Osteoblast (primary cell): ENCODE data around the gene DIP2C. TPM values are rescaled to one million over a fixed set of nuclear protein-coding genes. Genes with fewer than 3 reads are reported as not detected.

Experiments
- DNase-seq: peaks from one replicate; pipeline ENCODE4 v3.0.0; 2011; ENCODE audit warnings: low spot score, mixed read lengths; ENCODE audit not compliant: insufficient read length; ENCODE audit errors: missing footprints
- H2AFZ ChIP-seq: 2 replicates; pipeline ENCODE4 v1.6.0; 2011; ENCODE audit warnings: mild to moderate bottlenecking, low read length
- H3K27ac ChIP-seq: 2 replicates; pipeline ENCODE4 v1.5.1; 2011; ENCODE audit warnings: mild to moderate bottlenecking, low read depth, low read length, moderate library complexity
- H3K27me3 ChIP-seq: 2 replicates; pipeline ENCODE4 v1.6.0; 2012; ENCODE audit warnings: mild to moderate bottlenecking, control low read depth, inconsistent platforms, low read length, moderate library complexity; ENCODE audit not compliant: insufficient read depth
- H3K36me3 ChIP-seq: 2 replicates; pipeline ENCODE4 v1.5.1; 2011; ENCODE audit warnings: mild to moderate bottlenecking, low read length, control low read depth, moderate library complexity; ENCODE audit not compliant: insufficient read depth
- H3K4me1 ChIP-seq: 2 replicates; pipeline ENCODE4 v1.5.1; 2011; ENCODE audit warnings: mild to moderate bottlenecking, low read length, control low read depth, moderate library complexity; ENCODE audit not compliant: insufficient read depth
- H3K4me2 ChIP-seq: 2 replicates; pipeline ENCODE4 v1.6.0; 2011; ENCODE audit warnings: mild to moderate bottlenecking, low read length; ENCODE audit not compliant: insufficient read depth
- H3K4me3 ChIP-seq: fragments of 200-600 bp; sonication (generic); 3 replicates; pipeline ENCODE4 v1.5.1; 2012; ENCODE audit warnings: mild to moderate bottlenecking, low read length, inconsistent platforms; ENCODE audit not compliant: insufficient read depth
- H3K79me2 ChIP-seq: 2 replicates; pipeline ENCODE4 v1.6.0; 2012; ENCODE audit warnings: mild to moderate bottlenecking, low read length, control low read depth, inconsistent platforms; ENCODE audit not compliant: insufficient read depth
- H3K9me3 ChIP-seq: 2 replicates; pipeline ENCODE4 v1.5.1; 2011; ENCODE audit warnings: low read depth, low read length, control low read depth
- H4K20me1 ChIP-seq: 2 replicates; pipeline ENCODE4 v1.6.0; 2012; ENCODE audit warnings: mild to moderate bottlenecking, low read length, control low read depth; ENCODE audit not compliant: insufficient read depth
- CTCF ChIP-seq: IDR thresholded peaks from 2 replicates; pipeline ENCODE4 v1.5.1; 2011; ENCODE audit warnings: mild to moderate bottlenecking, low read depth, low read length, moderate library complexity; ENCODE audit errors: extremely low read depth
- total RNA-seq: library from RNA; depleted of rRNA; stranded (reverse); fragments of >200 nt; gene quantifications from 2 replicates; pipeline ENCODE4 v1.2.3, GENCODE V29; 2012

The DIP2C gene
- total RNA-seq, 1 donor, result 36.9 TPM

GRCh38 chr10:490891-491571 is 198.4 kb downstream of the DIP2C start:
- Histone ChIP-seq H3K9me3 (no peaks in the 10 kb centered on the region), H3K36me3 (no peaks in the 10 kb centered on the region), H3K27me3 (no peaks in the 10 kb centered on the region), H3K27ac (peak overlapping the region; percentile 36), H2AFZ (peak overlapping the region; percentile 17), H3K4me3 (peak overlapping the region; percentile 6), H4K20me1 (peaks cover 54% of the 10 kb centered on the region), H3K79me2 (peaks cover 82% of the 10 kb centered on the region), H3K4me1 (peaks cover 17% of the 10 kb centered on the region), H3K4me2 (peak overlapping the region; percentile 60)
- DNase-seq, result peak; percentile 91
- no peak for TF ChIP-seq CTCF

DNA sequence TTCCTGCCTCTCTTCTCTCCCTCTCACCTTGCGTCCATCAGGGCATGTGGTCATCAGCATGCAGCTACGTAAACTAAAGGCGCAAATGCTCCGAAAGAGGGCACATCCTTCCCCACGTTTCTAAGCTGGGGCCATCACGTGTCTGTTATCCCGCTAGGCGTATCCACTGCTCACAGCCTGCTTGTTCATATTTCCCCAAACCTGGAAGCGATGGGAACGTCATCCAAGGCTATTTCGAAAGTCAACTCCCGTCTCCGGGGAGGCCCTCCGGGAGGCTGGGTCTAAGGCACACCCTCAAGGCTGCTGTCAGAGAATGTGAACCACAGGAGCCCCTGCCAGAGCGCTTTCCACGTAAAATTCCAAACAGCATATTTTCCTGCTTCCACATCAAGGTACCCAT is 199.2 kb downstream of the DIP2C start:
- Histone ChIP-seq H3K79me2 (peaks cover 82% of the 10 kb centered on the region), H4K20me1 (peaks cover 50% of the 10 kb centered on the region)
- DNase-seq, result peak; percentile 91

GRCh38 chr10:489330-489729 is 200.1 kb downstream of the DIP2C start:
- Histone ChIP-seq H3K27ac (no peak overlapping the region), H3K36me3 (no peaks in the 10 kb centered on the region), H3K79me2 (peaks cover 80% of the 10 kb centered on the region), H3K4me1 (peaks cover 24% of the 10 kb centered on the region), H3K27me3 (no peaks in the 10 kb centered on the region), H2AFZ (no peak overlapping the region), H3K4me3 (no peak overlapping the region), H3K4me2 (no peak overlapping the region), H3K9me3 (no peaks in the 10 kb centered on the region), H4K20me1 (peaks cover 43% of the 10 kb centered on the region)
- no peak for TF ChIP-seq CTCF
- DNase-seq, result no peak

More for the DNA sequence above, 199.2 kb downstream of the DIP2C start:
- TF ChIP-seq CTCF, result no peak
- H3K4me2 ChIP-seq, result peak overlapping the region; percentile 60
- no peak overlapping the region for H3K4me3 ChIP-seq
- H3K27me3 ChIP-seq, result no peaks in the 10 kb centered on the region
- H2AFZ ChIP-seq, result no peak overlapping the region
- H3K27ac ChIP-seq, result peak overlapping the region; percentile 36
- peaks cover 20% of the 10 kb centered on the region for H3K4me1 ChIP-seq
- H3K9me3 ChIP-seq, result no peaks in the 10 kb centered on the region
- H3K36me3 ChIP-seq, result no peaks in the 10 kb centered on the region

DNA sequence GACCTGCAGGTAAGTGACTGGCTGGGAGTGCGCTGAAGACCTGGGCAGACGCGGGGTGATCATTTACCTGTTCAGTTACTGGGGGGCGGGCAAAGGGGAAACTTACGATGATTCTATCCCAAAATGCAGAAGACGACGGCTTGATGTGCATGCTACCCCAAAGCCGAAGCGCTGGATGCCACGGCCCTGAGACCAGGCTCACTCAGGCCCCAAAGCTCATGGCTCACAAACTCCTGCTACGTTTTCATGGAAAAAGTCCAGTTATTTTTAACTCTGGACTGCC is 200.6 kb downstream of the DIP2C start:
- no peak overlapping the region for H3K27ac ChIP-seq
- no peak overlapping the region for H3K4me3 ChIP-seq
- no peaks in the 10 kb centered on the region for H3K9me3 ChIP-seq
- H4K20me1 ChIP-seq, result peaks cover 38% of the 10 kb centered on the region
- peaks cover 77% of the 10 kb centered on the region for H3K79me2 ChIP-seq
- H3K36me3 ChIP-seq, result no peaks in the 10 kb centered on the region
- no peak for TF ChIP-seq CTCF
- H3K4me2 ChIP-seq, result no peak overlapping the region
- H2AFZ ChIP-seq, result no peak overlapping the region
- no peak for DNase-seq
- no peaks in the 10 kb centered on the region for H3K27me3 ChIP-seq
- H3K4me1 ChIP-seq, result peaks cover 28% of the 10 kb centered on the region
